MM.1S (cell line): ENCODE measurements around the gene CAND2.

Experiments
- EZH2 ChIP-seq: fragments of 300-600 bp; sonication (generic); optimal IDR thresholded peaks from 2 replicates; pipeline ENCODE3; 2017; ENCODE audit warnings: low read depth, mild to moderate bottlenecking, antibody characterized with exemption, low read length, mixed read lengths
- EZH2phosphoT487 ChIP-seq: fragments of 300-600 bp; sonication (generic); IDR thresholded peaks from 2 replicates; pipeline ENCODE4 v1.6.1; 2018; ENCODE audit warnings: antibody characterized with exemption, low read length
- TF ChIP-seq, protein P1 (sequence below): fragments of 300-600 bp; sonication (generic); IDR thresholded peaks from 2 replicates; pipeline ENCODE4 v1.5.1; 2016; ENCODE audit warnings: antibody characterized with exemption, low read length, mixed read lengths

DNA sequence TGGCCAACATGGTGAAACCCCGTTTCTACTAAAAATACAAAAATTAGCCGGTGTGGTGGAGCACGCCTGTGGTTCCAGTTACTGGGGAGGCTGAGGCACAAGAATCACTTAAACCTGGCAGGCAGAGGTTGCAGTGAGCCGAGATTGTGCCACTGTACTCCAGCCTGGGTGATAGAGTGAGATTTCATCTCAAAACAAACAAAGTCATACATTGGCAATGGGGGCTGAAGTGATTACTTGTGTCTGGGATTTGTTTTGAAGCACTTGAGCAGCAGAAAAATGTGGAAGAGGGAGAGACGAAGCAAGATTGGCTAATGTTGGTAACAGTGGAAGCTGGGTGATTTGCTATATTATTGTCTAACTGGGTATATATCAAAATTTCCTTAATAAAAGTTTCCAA is 24.0 kb upstream of the CAND2 start:
- TF ChIP-seq, protein P1, sequence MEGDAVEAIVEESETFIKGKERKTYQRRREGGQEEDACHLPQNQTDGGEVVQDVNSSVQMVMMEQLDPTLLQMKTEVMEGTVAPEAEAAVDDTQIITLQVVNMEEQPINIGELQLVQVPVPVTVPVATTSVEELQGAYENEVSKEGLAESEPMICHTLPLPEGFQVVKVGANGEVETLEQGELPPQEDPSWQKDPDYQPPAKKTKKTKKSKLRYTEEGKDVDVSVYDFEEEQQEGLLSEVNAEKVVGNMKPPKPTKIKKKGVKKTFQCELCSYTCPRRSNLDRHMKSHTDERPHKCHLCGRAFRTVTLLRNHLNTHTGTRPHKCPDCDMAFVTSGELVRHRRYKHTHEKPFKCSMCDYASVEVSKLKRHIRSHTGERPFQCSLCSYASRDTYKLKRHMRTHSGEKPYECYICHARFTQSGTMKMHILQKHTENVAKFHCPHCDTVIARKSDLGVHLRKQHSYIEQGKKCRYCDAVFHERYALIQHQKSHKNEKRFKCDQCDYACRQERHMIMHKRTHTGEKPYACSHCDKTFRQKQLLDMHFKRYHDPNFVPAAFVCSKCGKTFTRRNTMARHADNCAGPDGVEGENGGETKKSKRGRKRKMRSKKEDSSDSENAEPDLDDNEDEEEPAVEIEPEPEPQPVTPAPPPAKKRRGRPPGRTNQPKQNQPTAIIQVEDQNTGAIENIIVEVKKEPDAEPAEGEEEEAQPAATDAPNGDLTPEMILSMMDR = no peak
- no peak for TF ChIP-seq EZH2phosphoT487
- TF ChIP-seq EZH2 = no peak
